GM19025 (cell line): Measurements from ENCODE around the gene LRIT2.
A peak's percentile ranks its signal among the peaks of the same experiment; 100 is the strongest.
"Not testable (repeated sequence)": the region's sequence is repeated elsewhere in the genome, so short reads cannot be mapped to it uniquely, and the experiment has no call there.

Source experiments
- ATAC-seq: cut with Tn5 transposase; IDR thresholded peaks from one replicate; pipeline ENCODE4 v1.9.1; 2021; ENCODE audit warnings: mild to moderate bottlenecking, low read depth, moderate library complexity; ENCODE audit not compliant: unreplicated experiment

Gene LRIT2

GRCh38 chr10:84191106-84191505 lies 34.2 kb downstream of the LRIT2 start:
- no peak for ATAC-seq

- no peak for ATAC-seq
These were observed 34.7 kb downstream of the LRIT2 start for GRCh38 chr10:84190621-84191020.

- ATAC-seq, result no peak
These were observed 36.5 kb downstream of the LRIT2 start for GRCh38 chr10:84188815-84189214.

- no peak for ATAC-seq
These were observed 39.7 kb downstream of the LRIT2 start for GRCh38 chr10:84185526-84186175.

- no peak for ATAC-seq
These were observed 40.8 kb downstream of the LRIT2 start for GRCh38 chr10:84184517-84184916.

- ATAC-seq, result no peak
These were observed 43.7 kb downstream of the LRIT2 start for GRCh38 chr10:84181631-84182030.

- not testable (repeated sequence) for ATAC-seq
These were observed 45.0 kb downstream of the LRIT2 start for GRCh38 chr10:84180386-84180785.

- ATAC-seq, result peak; percentile 82
These were observed 46.2 kb downstream of the LRIT2 start for GRCh38 chr10:84179059-84179710.

GRCh38 chr10:84178160-84178609 lies 47.2 kb downstream of the LRIT2 start:
- no peak for ATAC-seq

GRCh38 chr10:84177541-84178141 lies 47.7 kb downstream of the LRIT2 start:
- no peak for ATAC-seq

- ATAC-seq, result no peak
These were observed 48.4 kb downstream of the LRIT2 start for GRCh38 chr10:84176836-84177474.

GRCh38 chr10:84176351-84176750 lies 49.0 kb downstream of the LRIT2 start:
- no peak for ATAC-seq

- ATAC-seq, result no peak
These were observed 49.9 kb downstream of the LRIT2 start for GRCh38 chr10:84175436-84175835.

GRCh38 chr10:84173501-84173929 lies 51.8 kb downstream of the LRIT2 start, which contains the start of gene GPR15LG:
Gene GPR15LG (plus strand): TSS chr10:84173801. CDS start chr10:84173852, 51 bp downstream.
- peak; percentile 46 for ATAC-seq

GRCh38 chr10:84172467-84173356 lies 52.6 kb downstream of the LRIT2 start:
- ATAC-seq, result peak; percentile 46

GRCh38 chr10:84171700-84172466 lies 53.5 kb downstream of the LRIT2 start:
- peak; percentile 26 for ATAC-seq

GRCh38 chr10:84171237-84171636 lies 54.1 kb downstream of the LRIT2 start:
- ATAC-seq, result not testable (repeated sequence)
